Measurements from ENCODE around the gene NEUROG1.

NEUROG1 gene

DNA sequence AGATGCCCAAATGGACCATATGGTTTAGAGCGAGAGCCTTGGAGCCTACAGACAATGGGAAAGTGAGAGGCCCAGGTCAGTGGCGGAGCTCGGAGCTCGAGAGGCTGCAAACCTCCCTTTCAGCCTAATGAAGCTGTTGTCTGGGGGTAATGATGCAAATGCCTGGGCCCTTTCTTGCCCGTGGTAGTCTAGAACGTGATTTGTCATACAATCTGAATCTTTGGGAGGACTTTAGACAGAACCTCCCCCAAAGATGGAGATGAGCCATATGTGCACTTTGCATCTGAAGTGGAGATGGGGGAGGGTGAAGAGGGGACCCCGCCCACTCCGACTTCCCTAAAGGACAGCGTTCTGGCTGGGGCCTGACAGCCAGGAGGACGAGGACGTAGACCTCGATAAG lies 10.3 kb upstream of the NEUROG1 start:
- ChIA-PET CTCF (interaction anchor here (12.8 to 29.4 kb wide), 2 partner anchors 20 to 80 kb away, joined by 241 to 1163 read pairs; partner anchors contain the start of gene TIFAB), POLR2A (no interaction called here)
- no peaks in the 10 kb centered on the region for H3K9me3 ChIP-seq (ENCODE audit: control extremely low read depth in 1 of 5, control insufficient read depth in 4 of 5, insufficient read depth in 2 of 5, low read depth in 1 of 5, low read length in 4 of 5)
- no peak overlapping the region for H3K4me3 ChIP-seq (ENCODE audit: control insufficient read depth in 1 of 7, extremely low read depth in 1 of 7, insufficient read depth in 4 of 7, low read depth in 2 of 7, low read length in 6 of 7)
- H3K27ac ChIP-seq (ENCODE audit: insufficient read depth in 1 of 2, low read depth in 1 of 2, low read length in 2 of 2, poor library complexity in 1 of 2, severe bottlenecking in 2 of 2) = no peak overlapping the region
- H3K4me1 ChIP-seq (ENCODE audit: control extremely low read depth in 1 of 4, control insufficient read depth in 4 of 4, insufficient read depth in 4 of 4, low read length in 3 of 4) = peaks cover 0 to 19% (median 16%) of the 10 kb centered on the region in 4 experiments
- 51% methylated on average over 9 of the region's 12 CpGs for WGBS (ENCODE audit: insufficient coverage)
- peaks cover 9 to 99% (median 61%) of the 10 kb centered on the region in 5 experiments for H3K27me3 ChIP-seq (replicated peaks in 2 of 5; ENCODE audit: control insufficient read depth in 4 of 5, insufficient read depth in 5 of 5, low read length in 4 of 5)
- no peaks in the 10 kb centered on the region for H3K36me3 ChIP-seq (ENCODE audit: control insufficient read depth in 4 of 4, insufficient read depth in 4 of 4, low read length in 3 of 4)
- DNase-seq = no peak

- H3K9me3 ChIP-seq (ENCODE audit: control extremely low read depth in 1 of 5, control insufficient read depth in 4 of 5, insufficient read depth in 2 of 5, low read depth in 1 of 5, low read length in 4 of 5) = no peaks in the 10 kb centered on the region
- H3K4me3 ChIP-seq (ENCODE audit: control insufficient read depth in 1 of 7, extremely low read depth in 1 of 7, insufficient read depth in 4 of 7, low read depth in 2 of 7, low read length in 6 of 7) = peak overlapping the region in 1 of 7 experiments; percentile 67
- 31% methylated on average over 17 of the region's 17 CpGs for WGBS (ENCODE audit: insufficient coverage)
- peaks cover 11 to 100% (median 64%) of the 10 kb centered on the region in 5 experiments for H3K27me3 ChIP-seq (replicated peaks in 2 of 5; ENCODE audit: control insufficient read depth in 4 of 5, insufficient read depth in 5 of 5, low read length in 4 of 5)
- ChIA-PET CTCF (interaction anchor here (0.8 to 12.8 kb wide), 2 partner anchors 21 to 83 kb away, joined by 3 to 241 read pairs; no protein-coding TSS in a partner anchor), POLR2A (no interaction called here)
- H3K27ac ChIP-seq (ENCODE audit: insufficient read depth in 1 of 2, low read depth in 1 of 2, low read length in 2 of 2, poor library complexity in 1 of 2, severe bottlenecking in 2 of 2) = no peak overlapping the region
- H3K36me3 ChIP-seq (ENCODE audit: control insufficient read depth in 4 of 4, insufficient read depth in 4 of 4, low read length in 3 of 4) = no peaks in the 10 kb centered on the region
- H3K4me1 ChIP-seq (ENCODE audit: control extremely low read depth in 1 of 4, control insufficient read depth in 4 of 4, insufficient read depth in 4 of 4, low read length in 3 of 4) = peaks cover 0 to 19% (median 16%) of the 10 kb centered on the region in 4 experiments
- no peak for DNase-seq
These were observed 9.3 kb upstream of the NEUROG1 start for GRCh38 chr5:135545099-135545498.

GRCh38 chr5:135543485-135544304 lies 7.9 kb upstream of the NEUROG1 start:
- peaks cover 0 to 19% (median 16%) of the 10 kb centered on the region in 4 experiments for H3K4me1 ChIP-seq (ENCODE audit: control extremely low read depth in 1 of 4, control insufficient read depth in 4 of 4, insufficient read depth in 4 of 4, low read length in 3 of 4)
- H3K9me3 ChIP-seq (ENCODE audit: control extremely low read depth in 1 of 5, control insufficient read depth in 4 of 5, insufficient read depth in 2 of 5, low read depth in 1 of 5, low read length in 4 of 5) = no peaks in the 10 kb centered on the region
- POLR2A ChIA-PET = no interaction called here
- H3K27ac ChIP-seq (ENCODE audit: insufficient read depth in 1 of 2, low read depth in 1 of 2, low read length in 2 of 2, poor library complexity in 1 of 2, severe bottlenecking in 2 of 2) = no peak overlapping the region
- peaks cover 19 to 100% (median 69%) of the 10 kb centered on the region in 5 experiments for H3K27me3 ChIP-seq (replicated peaks in 2 of 5; ENCODE audit: control insufficient read depth in 4 of 5, insufficient read depth in 5 of 5, low read length in 4 of 5)
- H3K36me3 ChIP-seq (ENCODE audit: control insufficient read depth in 4 of 4, insufficient read depth in 4 of 4, low read length in 3 of 4) = no peaks in the 10 kb centered on the region
- H3K4me3 ChIP-seq (ENCODE audit: control insufficient read depth in 1 of 7, extremely low read depth in 1 of 7, insufficient read depth in 4 of 7, low read depth in 2 of 7, low read length in 6 of 7) = peak overlapping the region; percentile 19 to 84 (median 58)
- CTCF ChIA-PET = interaction anchor here (0.8 to 12.8 kb wide), 6 partner anchors 8 to 82 kb away, joined by 3 to 241 read pairs (median 5); no protein-coding TSS in a partner anchor
- WGBS (ENCODE audit: insufficient coverage) = 1% methylated on average over 61 of the region's 77 CpGs
- peak in 2 of 3 donors; percentile 49 for DNase-seq

DNA sequence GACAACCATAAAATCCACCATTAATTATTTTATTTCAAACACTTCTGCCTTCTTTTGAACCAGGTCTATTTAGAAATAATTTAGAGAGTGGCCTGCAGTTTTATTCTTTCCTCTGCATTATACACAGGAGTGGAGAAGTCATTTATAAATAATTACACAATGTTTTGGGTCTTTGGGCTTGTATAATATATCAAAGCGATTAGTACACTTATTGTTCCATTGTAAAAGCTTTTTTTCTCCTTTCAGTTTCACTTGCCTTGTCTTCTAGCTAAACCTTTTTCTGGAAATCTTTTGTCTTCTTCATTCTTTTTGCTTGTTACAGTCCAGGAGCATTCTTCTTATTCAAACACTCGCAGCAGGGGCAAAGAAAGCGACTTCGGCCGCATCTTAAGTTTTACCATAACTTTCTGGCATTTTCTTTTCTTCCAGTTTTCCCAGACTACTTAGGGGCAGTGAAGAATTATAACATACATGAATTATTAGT lies 7.3 kb upstream of the NEUROG1 start:
- CTCF ChIA-PET = interaction anchor here (1.3 to 4.5 kb wide), 4 partner anchors 9 to 81 kb away, joined by 5 to 36 read pairs (median 5); no protein-coding TSS in a partner anchor

DNA sequence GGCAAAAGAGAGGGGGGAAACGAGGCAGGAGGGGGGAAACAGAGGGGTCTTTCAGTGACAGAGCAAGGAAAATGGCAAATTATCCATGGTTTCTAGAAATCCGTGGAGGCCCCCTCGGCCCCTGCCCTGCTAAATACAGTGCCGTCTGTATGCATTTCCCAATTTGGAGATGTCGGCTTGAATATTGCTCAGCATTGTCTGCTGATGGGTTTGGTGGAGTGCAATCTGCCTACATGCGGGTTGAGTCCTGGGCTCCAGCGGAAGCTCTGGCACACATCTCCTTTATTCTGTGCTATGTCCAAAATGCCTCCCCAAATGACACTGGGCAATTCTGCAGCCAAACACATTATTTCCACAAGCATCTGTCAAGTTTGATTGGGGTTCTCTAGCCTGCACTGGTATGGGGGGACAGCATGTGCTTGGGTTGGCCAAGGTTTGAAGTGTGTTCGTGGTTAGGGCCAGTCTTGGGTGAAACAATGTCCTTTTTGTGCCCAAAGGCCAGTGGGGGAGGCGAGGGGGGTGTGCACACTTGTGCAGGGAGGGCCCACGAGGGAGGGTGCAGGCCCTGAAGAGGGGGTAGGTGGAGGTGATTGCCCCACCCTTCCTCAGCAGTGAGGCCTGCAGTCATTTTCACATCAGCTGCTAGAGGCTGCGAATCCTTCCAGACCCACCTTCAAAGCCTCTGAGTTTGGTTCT lies 6.2 kb upstream of the NEUROG1 start:
- POLR2A ChIA-PET = no interaction called here
- Histone ChIP-seq H3K27me3 (replicated peaks in 2 of 5; ENCODE audit: control insufficient read depth in 4 of 5, insufficient read depth in 5 of 5, low read length in 4 of 5) (peaks cover 19 to 100% (median 67%) of the 10 kb centered on the region in 5 experiments), H3K4me3 (ENCODE audit: control insufficient read depth in 1 of 7, extremely low read depth in 1 of 7, insufficient read depth in 4 of 7, low read depth in 2 of 7, low read length in 6 of 7) (no peak overlapping the region), H3K27ac (ENCODE audit: insufficient read depth in 1 of 2, low read depth in 1 of 2, low read length in 2 of 2, poor library complexity in 1 of 2, severe bottlenecking in 2 of 2) (no peak overlapping the region), H3K36me3 (ENCODE audit: control insufficient read depth in 4 of 4, insufficient read depth in 4 of 4, low read length in 3 of 4) (peaks cover 0 to 2% (median 0%) of the 10 kb centered on the region in 4 experiments), H3K9me3 (ENCODE audit: control extremely low read depth in 1 of 5, control insufficient read depth in 4 of 5, insufficient read depth in 2 of 5, low read depth in 1 of 5, low read length in 4 of 5) (peaks cover 0 to 7% (median 5%) of the 10 kb centered on the region in 5 experiments), H3K4me1 (ENCODE audit: control extremely low read depth in 1 of 4, control insufficient read depth in 4 of 4, insufficient read depth in 4 of 4, low read length in 3 of 4) (peaks cover 0 to 19% (median 16%) of the 10 kb centered on the region in 4 experiments)
- 29% methylated on average over 9 of the region's 11 CpGs for WGBS (ENCODE audit: insufficient coverage)
- no peak for DNase-seq
- CTCF ChIA-PET = interaction anchor here (1.2 to 4.5 kb wide), 5 partner anchors 10 to 84 kb away, joined by 4 to 36 read pairs (median 5); no protein-coding TSS in a partner anchor

More for the DNA sequence above, 7.3 kb upstream of the NEUROG1 start:
- Histone ChIP-seq H3K27ac (ENCODE audit: insufficient read depth in 1 of 2, low read depth in 1 of 2, low read length in 2 of 2, poor library complexity in 1 of 2, severe bottlenecking in 2 of 2) (no peak overlapping the region), H3K27me3 (replicated peaks in 2 of 5; ENCODE audit: control insufficient read depth in 4 of 5, insufficient read depth in 5 of 5, low read length in 4 of 5) (peaks cover 19 to 100% (median 66%) of the 10 kb centered on the region in 5 experiments), H3K4me3 (ENCODE audit: control insufficient read depth in 1 of 7, extremely low read depth in 1 of 7, insufficient read depth in 4 of 7, low read depth in 2 of 7, low read length in 6 of 7) (peak overlapping the region in 5 of 7 experiments; percentile 13 to 84 (median 61)), H3K4me1 (ENCODE audit: control extremely low read depth in 1 of 4, control insufficient read depth in 4 of 4, insufficient read depth in 4 of 4, low read length in 3 of 4) (peaks cover 0 to 19% (median 16%) of the 10 kb centered on the region in 4 experiments), H3K9me3 (ENCODE audit: control extremely low read depth in 1 of 5, control insufficient read depth in 4 of 5, insufficient read depth in 2 of 5, low read depth in 1 of 5, low read length in 4 of 5) (peaks cover 0 to 2% (median 0%) of the 10 kb centered on the region in 5 experiments), H3K36me3 (ENCODE audit: control insufficient read depth in 4 of 4, insufficient read depth in 4 of 4, low read length in 3 of 4) (no peaks in the 10 kb centered on the region)
- peak in 1 of 3 donors; percentile 49 for DNase-seq
- no CpG with 5 or more reads among the region's 5 CpGs for WGBS (ENCODE audit: insufficient coverage)
- POLR2A ChIA-PET = no interaction called here

DNA sequence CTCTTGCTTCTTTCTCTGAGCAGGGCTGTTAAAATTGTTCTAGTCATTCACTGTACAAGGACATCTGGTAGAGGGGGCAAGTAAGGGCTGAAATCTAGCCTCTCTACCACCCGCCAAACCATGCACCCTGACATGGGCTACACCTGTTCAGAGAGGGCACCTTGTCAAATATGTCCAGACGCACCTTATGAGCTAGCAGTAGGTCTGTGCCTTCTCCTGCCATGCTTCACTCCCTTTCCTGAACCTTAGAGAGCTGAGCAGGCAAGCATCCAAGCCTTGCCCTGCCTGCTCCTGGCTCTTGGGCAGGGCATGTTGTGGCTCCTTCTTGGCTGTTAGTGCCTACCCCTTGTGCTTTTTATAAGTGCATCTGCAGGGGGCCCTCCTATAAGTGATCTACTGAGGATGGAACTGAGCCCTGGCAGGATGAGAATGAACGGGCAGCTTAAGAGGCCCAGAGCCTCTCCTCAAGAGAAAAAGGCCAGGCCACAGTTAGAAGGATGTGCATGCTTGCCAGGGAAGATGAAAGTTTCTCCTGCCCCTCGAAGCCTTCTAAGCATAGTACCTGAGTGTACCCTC lies 3.8 kb upstream of the NEUROG1 start:
- Histone ChIP-seq H3K27me3 (replicated peaks in 2 of 5; ENCODE audit: control insufficient read depth in 4 of 5, insufficient read depth in 5 of 5, low read length in 4 of 5) (peaks cover 20 to 100% (median 59%) of the 10 kb centered on the region in 5 experiments), H3K9me3 (ENCODE audit: control extremely low read depth in 1 of 5, control insufficient read depth in 4 of 5, insufficient read depth in 2 of 5, low read depth in 1 of 5, low read length in 4 of 5) (peaks cover 0 to 7% (median 5%) of the 10 kb centered on the region in 5 experiments), H3K4me1 (ENCODE audit: control extremely low read depth in 1 of 4, control insufficient read depth in 4 of 4, insufficient read depth in 4 of 4, low read length in 3 of 4) (peaks cover 0 to 32% (median 25%) of the 10 kb centered on the region in 4 experiments), H3K27ac (ENCODE audit: insufficient read depth in 1 of 2, low read depth in 1 of 2, low read length in 2 of 2, poor library complexity in 1 of 2, severe bottlenecking in 2 of 2) (no peak overlapping the region), H3K36me3 (ENCODE audit: control insufficient read depth in 4 of 4, insufficient read depth in 4 of 4, low read length in 3 of 4) (peaks cover 0 to 2% (median 0%) of the 10 kb centered on the region in 4 experiments), H3K4me3 (ENCODE audit: control insufficient read depth in 1 of 7, extremely low read depth in 1 of 7, insufficient read depth in 4 of 7, low read depth in 2 of 7, low read length in 6 of 7) (no peak overlapping the region)
- 86% methylated on average over 3 of the region's 4 CpGs for WGBS (ENCODE audit: insufficient coverage)
- no peak for DNase-seq
- CTCF ChIA-PET = interaction anchor here (0.8 to 4.5 kb wide), 5 partner anchors 10 to 82 kb away, joined by 3 to 36 read pairs (median 6); no protein-coding TSS in a partner anchor
- POLR2A ChIA-PET = no interaction called here

All from common myeloid progenitor, CD34-positive (primary cell).